Skin of body (tissue), 2 donors: Measurements from ENCODE around the gene NUP93. TPM values are rescaled to one million over a fixed set of nuclear protein-coding genes. Genes with fewer than 3 reads are reported as not detected.
A peak's percentile ranks its signal among the peaks of the same experiment; 100 is the strongest.
"Not testable (repeated sequence)": the region's sequence is repeated elsewhere in the genome, so short reads cannot be mapped to it uniquely, and the experiment has no call there.

Source experiments
- DNase-seq: peaks from one replicate; lab custom pipeline; 2025; lab: John Stamatoyannopoulos, UW
- total RNA-seq: library from RNA; depleted of rRNA; stranded (reverse); fragments of >200 nt; gene quantifications from one replicate; pipeline ENCODE4 v1.2.3, GENCODE V29; 2014

NUP93 gene
- total RNA-seq, 1 donor from 2014 or later = 41.8 TPM

DNA sequence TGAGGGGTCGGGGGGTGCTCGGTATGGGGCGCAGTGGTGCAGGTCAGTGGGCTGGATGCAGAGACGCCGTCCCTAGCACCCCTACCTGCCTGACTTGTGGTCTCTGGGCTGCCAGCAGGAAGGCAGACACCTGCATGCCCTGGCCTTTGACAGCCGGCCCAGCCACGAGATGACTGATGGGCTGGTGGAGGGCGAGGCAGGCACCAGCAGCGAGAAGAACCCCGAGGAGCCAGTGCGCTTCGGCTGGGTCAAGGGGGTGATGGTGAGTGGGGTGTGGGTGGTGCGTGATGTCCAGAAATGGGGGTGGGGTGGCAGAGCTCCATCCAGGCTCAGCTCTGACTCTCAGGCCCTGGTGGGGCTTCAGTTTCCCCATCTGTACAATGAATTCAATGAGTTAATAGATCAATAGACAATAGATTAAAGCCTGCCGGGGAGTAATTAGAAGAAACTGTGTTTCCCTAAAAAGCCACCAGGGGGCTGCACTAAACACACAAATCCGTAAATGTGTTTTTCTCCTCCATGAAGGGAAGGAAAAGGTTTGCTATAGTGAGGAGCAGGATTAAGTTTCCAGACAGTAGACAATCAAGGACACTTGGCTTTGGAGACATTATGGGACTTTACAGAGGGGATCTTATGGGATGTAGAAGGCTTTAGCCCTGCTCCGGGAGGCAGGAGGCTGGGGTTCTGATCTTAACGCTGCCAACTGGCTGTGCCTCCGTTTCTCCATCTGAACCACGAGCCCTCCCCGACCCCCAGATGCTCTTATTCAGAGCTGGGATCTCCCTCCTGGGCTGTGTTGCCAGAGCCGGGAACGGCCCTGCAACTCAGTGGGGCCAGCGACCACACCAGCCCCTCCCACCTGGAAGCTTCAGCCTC, 137.3 kb downstream of the NUP93 start:
- peak; percentile 39 for DNase-seq

DNA sequence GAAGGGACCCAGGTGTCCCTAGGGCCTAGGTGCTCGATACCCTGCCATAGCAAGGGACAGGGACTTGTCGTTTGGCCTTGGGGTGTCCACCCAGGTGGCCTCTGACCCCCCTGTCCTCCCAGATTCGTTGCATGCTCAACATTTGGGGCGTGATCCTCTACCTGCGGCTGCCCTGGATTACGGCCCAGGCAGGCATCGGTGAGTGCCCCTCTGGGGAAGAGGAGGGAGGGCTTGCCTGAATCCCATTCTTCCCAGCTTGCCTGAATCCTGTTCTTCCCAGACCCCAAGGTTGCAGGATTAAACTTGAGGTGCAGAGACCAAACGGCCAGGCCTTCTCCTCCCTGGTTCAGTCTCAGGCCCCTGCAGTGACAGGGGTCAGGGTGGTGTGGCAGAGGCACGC, 138.2 kb downstream of the NUP93 start:
- no peak for DNase-seq

DNA sequence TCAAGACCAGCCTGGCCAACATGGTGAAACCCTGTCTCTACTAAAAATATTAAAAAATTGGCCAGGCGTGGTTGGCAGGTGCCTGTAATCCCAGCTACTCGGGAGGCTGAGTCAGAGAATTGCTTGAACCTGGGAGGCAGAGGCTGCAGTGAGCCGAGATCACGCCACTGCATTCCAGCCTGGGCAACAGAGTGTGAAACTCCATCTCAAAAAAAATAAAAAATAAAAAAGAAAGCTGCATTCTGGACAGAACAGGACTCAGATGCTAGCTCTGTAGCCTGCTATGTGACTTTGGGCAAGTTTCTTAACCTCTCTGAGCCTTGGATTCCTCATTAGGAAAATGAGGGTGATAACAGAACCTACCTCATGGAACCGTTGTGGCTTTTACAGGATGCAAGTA, 138.8 kb downstream of the NUP93 start:
- DNase-seq = not testable (repeated sequence)

DNA sequence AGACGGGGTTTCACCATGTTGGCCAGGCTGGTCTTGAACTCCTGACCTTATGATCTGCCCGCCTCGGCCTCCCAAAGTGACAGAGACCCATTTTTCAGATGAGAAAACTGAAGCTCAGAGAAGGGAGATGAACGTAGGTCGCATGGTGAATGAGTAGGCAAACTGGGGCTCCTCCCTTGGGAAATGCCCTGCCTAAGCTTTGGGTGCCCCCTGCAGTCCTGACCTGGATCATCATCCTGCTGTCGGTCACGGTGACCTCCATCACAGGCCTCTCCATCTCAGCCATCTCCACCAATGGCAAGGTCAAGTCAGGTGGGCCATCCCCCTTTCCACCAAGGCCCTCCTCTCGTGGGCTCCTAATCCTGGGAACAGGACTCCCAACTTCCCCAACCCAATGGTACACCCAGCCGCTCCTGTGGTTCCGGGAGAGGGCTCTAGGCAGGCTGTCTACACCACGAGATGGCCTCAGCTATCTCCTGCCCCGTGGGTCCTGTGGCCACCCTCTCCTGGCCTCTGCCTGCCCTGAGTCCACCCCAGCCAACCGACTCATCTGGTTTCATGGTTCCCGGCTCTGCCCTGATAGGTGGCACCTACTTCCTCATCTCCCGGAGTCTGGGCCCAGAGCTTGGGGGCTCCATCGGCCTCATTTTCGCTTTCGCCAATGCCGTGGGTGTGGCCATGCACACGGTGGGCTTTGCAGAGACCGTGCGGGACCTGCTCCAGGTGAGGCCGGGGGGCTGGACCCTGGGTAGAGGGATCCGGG, 139.8 kb downstream of the NUP93 start:
- no peak for DNase-seq

DNA sequence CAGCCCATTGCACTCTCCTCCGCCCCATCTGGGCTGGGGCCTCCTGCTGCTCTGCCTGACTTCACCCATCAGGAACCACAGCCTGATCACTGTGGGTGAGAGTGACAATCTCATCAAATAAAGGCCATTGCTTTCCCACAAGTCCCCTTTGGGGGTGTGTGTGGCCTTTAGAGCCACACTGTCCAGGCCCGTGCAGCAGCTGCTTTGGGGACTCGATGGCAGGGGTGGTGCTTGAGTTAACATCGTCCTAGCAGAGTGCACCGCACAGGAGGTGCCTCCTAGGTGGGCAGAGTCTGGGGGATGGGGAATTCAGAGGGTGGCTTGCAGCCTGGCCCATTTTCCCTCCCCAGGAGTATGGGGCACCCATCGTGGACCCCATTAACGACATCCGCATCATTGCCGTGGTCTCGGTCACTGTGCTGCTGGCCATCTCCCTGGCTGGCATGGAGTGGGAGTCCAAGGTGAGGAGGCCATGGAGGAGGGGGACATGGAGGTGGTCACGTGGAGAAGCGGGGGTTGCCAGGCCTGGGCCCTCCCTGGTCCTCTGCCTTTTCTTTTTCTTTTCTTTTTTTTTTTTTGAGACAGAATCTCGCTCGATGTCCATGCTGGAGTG, 140.5 kb downstream of the NUP93 start:
- DNase-seq = no peak

DNA sequence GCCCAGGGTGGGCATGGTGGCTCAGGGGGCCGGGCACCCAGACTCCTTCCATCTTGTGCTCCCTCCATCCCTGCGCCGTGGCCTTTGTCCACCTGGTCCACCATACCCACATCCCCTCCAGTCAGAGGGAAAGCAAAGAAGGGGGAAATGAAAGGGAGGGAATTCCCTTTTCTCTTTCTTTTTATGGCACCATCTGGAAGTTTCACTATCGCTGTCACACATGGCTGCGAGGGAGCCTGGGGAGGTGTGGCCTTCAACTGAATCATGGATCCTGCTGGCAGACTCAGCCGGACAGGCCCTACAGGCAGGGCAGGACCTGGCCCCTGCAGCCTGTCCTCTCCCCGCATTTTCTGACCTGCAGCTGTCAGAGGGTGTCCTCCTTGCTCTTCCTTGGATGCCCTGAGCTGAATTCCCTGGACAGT, 141.3 kb downstream of the NUP93 start:
- DNase-seq = no peak

DNA sequence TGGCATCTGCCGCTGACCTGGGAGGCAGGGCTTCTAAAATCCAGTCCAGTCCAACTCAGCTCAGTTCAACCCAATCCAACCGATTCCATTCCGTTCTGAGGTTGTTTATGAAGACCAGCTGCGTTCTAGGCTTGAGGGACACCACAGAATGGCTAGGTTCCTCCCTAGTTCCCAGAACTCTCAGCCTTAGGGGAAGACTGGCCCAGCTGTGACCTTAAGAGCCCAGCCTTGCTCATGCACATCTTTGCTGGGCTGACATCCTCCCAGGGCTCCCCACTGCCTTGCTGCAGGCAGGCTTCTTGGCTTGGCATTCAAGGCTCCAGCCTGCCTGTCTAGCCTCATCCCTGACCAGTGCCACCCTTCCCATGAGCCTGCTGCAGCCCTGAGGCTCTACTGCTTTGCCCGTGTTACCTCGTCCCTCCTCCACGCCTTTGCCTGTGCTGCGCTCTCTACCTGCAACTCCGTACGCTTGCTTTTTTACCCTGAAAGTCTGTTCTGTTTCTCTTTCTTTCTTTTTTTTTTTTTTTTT, 143.0 kb downstream of the NUP93 start:
- DNase-seq = no peak

DNA sequence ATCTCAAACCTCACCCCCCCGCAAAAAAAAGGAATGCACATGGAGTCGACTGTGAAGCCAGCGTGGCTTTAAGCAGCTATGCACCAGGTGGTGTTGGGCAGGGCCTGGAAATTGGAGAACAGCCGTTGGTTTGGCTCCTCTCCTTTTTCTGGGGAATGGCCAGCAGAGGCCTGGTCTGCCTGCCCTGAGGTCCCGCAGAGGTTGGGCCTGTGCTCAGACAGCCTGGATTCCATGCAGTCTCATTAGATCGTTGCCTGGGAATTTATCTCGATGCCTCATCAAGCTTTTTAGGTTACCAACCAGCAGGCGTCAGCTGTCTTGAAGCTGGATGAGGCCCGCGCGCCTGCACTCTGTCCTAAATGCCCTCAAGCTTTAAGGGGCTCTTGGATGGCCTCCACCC, 144.9 kb downstream of the NUP93 start:
- DNase-seq = no peak

DNA sequence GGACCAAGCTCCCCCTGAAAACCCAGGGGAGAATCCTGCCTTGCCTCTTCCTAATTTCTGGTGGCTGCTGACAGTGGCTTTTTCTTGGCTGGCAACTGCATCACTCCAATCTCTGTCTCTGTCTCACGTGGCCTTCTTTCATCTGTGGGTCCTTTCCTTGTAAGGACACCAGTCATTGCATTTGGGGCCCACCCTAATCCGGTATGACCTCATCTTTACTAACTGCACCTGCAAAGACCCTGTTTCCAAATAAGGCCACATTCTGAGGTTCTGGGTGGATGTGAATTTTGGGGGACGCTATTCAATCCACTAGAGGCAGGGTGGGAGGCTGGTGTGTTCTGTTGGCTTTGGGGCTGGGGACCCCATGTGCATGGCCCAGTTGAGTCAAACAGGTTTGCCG, 146.1 kb downstream of the NUP93 start:
- DNase-seq = no peak

DNA sequence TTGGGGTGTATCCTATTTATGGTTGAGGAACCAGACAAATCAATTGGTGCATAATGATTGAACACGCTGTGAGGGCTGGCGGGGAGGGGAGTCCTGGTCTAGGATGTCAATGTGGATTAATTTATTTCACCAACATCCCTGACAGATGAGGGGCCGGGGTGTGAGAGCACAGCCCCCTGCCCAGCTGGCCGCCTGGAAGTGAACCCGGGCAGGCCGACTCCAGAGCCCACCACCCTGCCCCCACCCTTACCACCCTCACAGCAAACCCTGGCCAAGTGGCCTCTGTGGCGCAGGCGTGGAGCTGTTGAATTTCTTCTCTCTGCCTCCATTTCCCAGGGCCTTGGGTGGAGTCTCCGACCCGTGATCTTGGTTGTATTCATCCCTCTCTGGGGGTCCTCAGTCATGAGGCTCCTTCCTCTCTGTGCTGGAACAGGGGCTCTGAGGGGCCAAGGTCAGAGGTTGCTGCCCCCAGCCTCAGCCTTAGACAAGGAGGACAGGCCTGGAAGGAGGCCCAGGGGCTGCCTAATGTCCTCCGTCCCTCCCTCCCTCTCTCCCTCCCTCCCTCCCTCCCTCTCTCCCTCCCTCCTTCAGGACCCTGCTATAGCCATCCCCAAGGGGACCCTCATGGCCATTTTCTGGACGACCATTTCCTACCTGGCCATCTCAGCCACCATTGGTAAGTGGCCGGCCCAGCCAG, 147.7 kb downstream of the NUP93 start:
- no peak for DNase-seq

DNA sequence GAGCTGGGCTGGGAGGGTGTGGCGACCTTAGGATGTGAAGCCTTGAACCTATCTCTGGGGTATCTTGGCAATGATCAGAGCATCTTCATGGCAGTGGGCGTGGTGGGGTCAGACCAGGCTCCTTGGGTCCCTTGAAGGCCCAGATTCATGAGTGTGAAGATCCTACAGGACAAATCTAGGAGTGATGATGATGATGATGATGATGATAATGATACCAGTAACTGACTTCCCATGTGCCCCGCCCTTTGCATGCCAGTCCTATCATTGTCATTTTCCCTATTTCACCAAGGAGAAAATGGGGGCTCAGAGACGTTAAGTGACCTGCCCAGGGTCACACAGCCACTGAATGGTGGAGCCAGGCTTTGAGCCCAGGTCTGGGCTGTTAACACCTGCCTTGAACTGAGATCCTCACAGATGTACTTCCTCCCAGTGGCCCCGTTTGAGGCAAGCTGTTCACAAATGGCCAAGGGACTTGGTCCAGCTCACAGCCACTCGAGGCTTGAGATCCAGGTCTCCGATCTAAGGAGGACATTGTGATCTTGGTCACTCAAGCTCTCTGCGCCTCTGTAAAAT, 148.4 kb downstream of the NUP93 start:
- no peak for DNase-seq

DNA sequence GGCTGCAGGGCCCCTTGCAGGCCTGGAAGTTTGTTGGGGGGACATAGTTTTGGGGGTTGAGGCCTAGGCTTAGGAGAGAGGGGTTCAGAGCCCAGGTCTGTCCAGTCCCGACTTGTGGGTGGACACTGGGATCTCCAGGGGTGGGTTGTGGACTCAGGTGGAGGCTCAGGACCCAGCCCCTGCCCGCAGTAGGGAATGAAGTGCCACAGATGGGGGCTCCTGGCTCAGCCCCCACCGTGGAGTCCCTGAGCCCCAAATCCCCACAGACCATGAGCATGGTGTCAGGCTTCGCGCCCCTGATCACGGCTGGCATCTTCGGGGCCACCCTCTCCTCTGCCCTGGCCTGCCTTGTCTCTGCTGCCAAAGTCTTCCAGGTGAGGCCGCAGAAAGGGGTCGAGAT, 149.3 kb downstream of the NUP93 start:
- no peak for DNase-seq

DNA sequence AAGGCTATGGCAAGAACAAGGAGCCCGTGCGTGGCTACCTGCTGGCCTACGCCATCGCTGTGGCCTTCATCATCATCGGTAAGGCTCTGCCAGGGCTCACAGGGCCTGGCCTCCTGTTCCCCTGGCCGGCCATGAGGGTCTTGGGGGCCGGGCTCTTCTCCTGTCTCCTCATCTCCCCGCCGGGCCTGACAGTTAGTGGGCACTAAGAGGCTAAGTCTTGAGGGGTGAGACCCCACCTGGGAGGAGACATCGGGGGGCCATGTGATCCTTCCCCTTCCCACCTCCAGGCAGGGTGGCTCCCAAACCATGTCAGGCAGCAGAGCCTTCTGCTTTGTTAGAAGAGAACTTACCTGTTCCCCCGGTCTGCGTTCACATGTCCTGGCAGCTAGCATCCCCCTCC, 150.2 kb downstream of the NUP93 start:
- DNase-seq = no peak

DNA sequence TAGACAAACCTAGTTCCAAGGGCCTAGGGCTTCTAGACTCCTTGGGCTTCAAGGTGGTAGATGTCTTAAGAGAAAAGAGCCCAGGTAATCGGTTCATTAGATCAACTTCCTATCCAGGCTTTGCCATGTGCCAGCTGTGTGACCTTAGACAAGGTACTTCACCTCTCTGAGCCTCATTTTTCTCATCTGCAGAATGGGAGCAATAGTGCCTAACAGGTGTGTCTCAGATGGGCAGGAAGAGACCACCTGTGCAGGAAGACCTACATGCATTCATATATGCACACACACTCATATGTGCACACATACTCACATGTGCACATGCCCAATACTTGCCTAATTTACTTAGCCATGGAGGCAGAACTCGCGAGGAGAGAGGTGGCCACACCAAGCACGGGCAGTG, 150.8 kb downstream of the NUP93 start:
- DNase-seq = no peak

DNA sequence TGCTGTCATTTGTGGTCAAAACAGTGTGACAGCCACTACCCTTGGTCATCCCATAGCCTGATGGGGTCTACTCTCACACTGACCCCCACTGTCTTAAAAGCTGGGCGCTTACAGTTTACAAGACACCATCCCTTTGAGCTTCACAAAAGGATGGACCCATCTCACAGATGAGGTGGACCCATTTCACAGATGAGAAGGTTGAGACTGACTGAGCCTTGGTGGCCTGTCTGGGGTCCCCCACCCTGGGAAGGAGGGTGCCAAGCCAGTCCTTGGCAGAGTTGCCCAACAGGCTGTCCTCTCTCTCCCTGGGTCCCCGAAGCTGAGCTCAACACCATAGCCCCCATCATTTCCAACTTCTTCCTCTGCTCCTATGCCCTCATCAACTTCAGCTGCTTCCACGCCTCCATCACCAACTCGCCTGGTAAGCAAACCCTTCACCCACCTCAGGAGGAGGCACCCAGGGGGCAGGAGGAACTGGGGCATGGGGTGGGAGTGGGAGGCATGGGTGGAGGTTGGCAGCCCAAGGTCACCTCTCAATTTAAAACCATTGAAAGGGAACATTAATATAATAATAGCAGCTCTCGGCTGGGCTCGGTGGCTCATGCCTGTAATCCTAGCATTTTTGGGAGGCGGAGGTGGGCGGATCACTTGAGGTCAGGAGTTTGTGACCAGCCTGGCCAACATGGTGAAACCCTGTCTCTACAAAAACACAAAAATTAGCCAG, 152.3 kb downstream of the NUP93 start:
- no peak for DNase-seq

DNA sequence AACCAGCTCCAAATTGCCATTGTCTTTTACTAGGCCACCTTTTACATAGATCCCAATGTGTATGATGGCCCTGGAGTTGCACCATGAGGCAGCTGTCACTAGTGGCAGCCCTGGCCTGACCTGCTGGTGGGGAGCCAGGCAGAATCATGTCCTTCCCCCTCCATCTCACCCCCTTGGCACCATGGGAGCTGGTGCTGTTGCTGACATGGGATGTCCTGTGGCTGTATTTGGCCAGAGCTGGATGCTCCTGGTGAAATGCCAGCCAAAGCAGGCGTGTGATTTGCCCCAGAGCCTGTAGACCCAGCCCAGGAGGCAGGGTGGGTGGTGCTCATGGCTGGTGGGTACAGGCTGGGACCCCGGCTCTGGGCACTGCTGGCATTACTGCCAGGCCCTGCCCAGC, 153.7 kb downstream of the NUP93 start:
- no peak for DNase-seq

DNA sequence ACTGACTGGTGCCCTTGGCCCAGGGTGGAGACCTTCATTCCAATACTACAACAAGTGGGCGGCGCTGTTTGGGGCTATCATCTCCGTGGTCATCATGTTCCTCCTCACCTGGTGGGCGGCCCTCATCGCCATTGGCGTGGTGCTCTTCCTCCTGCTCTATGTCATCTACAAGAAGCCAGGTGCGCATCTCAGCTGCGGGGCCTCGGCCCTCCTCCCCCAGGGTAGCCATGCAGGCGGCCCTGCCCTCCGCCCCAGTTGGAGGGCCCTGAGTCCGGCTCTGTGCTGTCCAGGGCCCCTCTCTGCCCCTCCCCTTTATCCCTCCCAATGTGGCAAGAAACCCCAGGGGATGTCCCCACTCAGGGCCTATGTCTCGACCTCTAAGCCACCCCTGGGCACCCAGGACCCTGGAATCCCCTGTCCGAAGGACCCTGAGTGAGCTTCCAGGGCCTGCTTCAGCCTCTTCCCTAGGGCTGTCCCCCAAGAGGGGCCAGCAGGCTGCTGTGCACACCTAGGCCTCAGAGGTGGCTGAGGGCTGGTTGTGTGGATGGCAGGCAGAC, 154.2 kb downstream of the NUP93 start:
- DNase-seq = no peak

DNA sequence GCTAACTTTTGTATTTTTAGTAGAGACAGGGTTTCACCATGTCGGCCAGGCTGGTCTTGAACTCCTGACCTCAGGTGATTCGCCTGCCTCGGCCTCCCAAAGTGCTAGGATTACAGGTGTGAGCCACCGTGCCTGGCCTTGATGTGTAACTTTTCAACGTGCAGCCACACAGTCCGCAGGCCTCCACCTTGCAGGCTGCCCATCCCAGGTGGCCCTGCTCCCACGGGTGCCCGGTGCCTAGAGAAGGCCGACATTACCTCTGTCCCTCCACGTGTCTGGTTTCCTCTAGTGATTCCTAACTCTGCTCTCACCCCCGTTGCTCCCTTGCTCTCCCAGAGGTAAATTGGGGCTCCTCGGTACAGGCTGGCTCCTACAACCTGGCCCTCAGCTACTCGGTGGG, 155.0 kb downstream of the NUP93 start:
- not testable (repeated sequence) for DNase-seq

DNA sequence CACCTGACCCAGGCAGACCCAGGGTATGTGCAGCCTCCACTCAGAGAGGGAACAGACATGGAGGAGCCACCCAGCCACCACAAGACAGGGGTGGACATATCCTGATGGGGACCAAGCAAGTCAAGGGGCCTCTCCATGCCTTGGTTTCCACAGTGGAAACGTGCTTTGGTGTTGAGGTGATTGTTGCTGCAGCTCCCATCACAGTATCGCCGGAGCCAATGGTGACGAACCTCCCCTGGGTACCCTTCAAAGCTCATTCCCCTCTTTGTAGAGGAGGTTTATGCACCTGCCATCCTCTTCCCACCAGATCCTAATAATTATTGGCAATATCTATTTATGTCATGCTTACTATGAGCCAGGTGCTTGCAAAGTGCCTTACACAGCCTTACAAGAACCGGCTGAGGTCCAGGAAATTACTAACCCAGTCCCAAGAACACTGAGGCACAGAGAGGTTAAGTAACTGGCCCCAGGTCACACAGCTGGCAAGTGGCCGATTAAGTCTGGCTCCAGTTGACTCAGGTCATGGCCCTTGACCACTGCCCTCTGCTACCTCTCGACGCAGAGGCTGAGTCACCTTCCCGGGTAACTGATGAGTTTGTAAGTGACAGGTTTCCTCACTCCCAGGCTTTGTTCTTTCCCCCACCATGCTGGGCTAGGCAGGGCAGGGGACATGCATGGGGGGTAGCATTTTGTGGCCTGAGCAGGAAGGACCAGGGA, 155.7 kb downstream of the NUP93 start:
- DNase-seq = no peak
